Right atrium auricular region (tissue), 2 donors: ENCODE results near the gene ANKS1B. TPM values are rescaled to one million over a fixed set of nuclear protein-coding genes. Genes with fewer than 3 reads are reported as not detected.

Experiments
- DNase-seq: peaks from one replicate; pipeline ENCODE4 v3.0.0-alpha.2; 2019; ENCODE audit warnings: low spot score
- H3K27ac ChIP-seq, 2 donors: fragments of 200-600 bp; sonication (generic); 1 replicate in 1 of 2; 2 replicates in 1 of 2; pipeline ENCODE4 v1.5.1; 2016 to 2019
- H3K27me3 ChIP-seq, 2 donors: fragments of 200-600 bp; sonication (generic); one replicate each; pipeline versions ENCODE4 v1.5.1 to v1.6.0; 2017 to 2019
- H3K36me3 ChIP-seq: fragments of 200-600 bp; sonication (generic); one replicate; pipeline ENCODE4 v1.5.1; 2016
- H3K4me1 ChIP-seq, 2 donors: fragments of 200-600 bp; sonication (generic); one replicate each; pipeline versions ENCODE4 v1.5.1 to v1.6.0; 2017 to 2019
- H3K4me3 ChIP-seq, 2 donors: fragments of 200-600 bp; sonication (generic); 1 replicate in 1 of 2; 2 replicates in 1 of 2; pipeline ENCODE4 v1.5.1; 2017 to 2019; ENCODE audit warnings: mild to moderate bottlenecking in 1 of 2, moderate library complexity in 1 of 2
- H3K9me3 ChIP-seq, 2 donors: fragments of 200-600 bp; sonication (generic); one replicate each; pipeline ENCODE4 v1.5.1; 2019
- total RNA-seq, 2 donors: library from RNA; depleted of rRNA; stranded (reverse); fragments of >200 nt; gene quantifications; one replicate each; pipeline ENCODE4 v1.1.0, GENCODE V29; 2016
- TF ChIP-seq, protein P1 (sequence below), 2 donors: fragments of 200-600 bp; sonication (generic); IDR thresholded peaks; one replicate each; pipeline ENCODE4 v1.5.1; 2019; ENCODE audit warnings: antibody characterized with exemption in 2 of 2

Gene ANKS1B
- total RNA-seq, 2 donors from 2014 or later = 2.4 to 3.1 TPM

DNA sequence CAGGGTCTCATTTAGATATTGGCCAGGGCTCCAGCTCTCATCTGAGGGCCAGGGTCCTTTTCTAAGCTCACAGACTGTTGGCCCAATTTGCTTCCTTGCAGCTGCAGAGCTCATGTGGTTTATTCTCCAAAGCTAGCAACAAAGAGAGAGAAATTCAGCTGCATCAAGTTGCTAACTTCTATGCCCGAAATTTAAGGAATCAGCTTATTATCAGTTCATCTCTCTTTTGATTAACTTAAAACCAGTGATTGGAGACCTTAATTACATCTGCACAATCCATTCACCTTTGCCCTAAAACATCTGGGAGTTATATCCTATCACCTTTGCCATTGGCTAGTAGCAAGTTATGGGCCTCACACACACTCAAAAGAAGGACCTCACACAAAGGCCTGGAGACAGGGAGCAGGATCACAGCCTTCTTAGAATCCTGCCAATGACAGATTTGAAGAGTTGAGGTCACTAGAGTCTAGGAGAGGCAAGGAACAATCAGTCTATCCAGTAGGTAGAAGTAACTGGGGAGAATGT lies 596.0 kb downstream of the ANKS1B start:
- Histone ChIP-seq H3K27me3 (no peaks in the 10 kb centered on the region), H3K27ac (no peak overlapping the region), H3K9me3 (no peaks in the 10 kb centered on the region), H3K4me1 (no peaks in the 10 kb centered on the region), H3K4me3 (no peak overlapping the region), H3K36me3 (no peaks in the 10 kb centered on the region)
- no peak for DNase-seq
- TF ChIP-seq, protein P1, sequence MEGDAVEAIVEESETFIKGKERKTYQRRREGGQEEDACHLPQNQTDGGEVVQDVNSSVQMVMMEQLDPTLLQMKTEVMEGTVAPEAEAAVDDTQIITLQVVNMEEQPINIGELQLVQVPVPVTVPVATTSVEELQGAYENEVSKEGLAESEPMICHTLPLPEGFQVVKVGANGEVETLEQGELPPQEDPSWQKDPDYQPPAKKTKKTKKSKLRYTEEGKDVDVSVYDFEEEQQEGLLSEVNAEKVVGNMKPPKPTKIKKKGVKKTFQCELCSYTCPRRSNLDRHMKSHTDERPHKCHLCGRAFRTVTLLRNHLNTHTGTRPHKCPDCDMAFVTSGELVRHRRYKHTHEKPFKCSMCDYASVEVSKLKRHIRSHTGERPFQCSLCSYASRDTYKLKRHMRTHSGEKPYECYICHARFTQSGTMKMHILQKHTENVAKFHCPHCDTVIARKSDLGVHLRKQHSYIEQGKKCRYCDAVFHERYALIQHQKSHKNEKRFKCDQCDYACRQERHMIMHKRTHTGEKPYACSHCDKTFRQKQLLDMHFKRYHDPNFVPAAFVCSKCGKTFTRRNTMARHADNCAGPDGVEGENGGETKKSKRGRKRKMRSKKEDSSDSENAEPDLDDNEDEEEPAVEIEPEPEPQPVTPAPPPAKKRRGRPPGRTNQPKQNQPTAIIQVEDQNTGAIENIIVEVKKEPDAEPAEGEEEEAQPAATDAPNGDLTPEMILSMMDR (IDR thresholded peaks at IDR 0.05) = no peak

DNA sequence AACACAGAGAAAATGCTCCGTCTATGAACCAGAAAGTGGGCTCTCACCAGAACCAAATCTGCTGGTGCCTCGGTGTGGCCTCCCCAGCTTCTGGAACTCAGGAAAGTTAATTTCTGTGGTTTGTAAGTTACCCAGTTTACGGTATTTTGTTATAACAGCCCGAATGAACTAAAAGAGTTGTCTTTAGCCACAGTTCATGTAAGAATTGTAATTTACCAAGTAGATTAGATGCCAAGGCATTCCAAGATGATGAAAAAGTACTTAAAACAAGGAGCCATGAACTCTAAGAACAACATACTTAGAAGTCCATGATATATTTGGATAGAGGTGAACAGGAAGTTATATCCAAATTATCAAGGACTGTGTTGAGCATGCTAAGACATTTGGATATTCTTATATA lies 597.1 kb downstream of the ANKS1B start:
- Histone ChIP-seq H3K4me1 (no peaks in the 10 kb centered on the region), H3K36me3 (no peaks in the 10 kb centered on the region), H3K9me3 (no peaks in the 10 kb centered on the region), H3K4me3 (no peak overlapping the region), H3K27me3 (no peaks in the 10 kb centered on the region), H3K27ac (no peak overlapping the region)
- TF ChIP-seq, protein P1 (IDR thresholded peaks at IDR 0.05) = no peak
- DNase-seq = no peak

DNA sequence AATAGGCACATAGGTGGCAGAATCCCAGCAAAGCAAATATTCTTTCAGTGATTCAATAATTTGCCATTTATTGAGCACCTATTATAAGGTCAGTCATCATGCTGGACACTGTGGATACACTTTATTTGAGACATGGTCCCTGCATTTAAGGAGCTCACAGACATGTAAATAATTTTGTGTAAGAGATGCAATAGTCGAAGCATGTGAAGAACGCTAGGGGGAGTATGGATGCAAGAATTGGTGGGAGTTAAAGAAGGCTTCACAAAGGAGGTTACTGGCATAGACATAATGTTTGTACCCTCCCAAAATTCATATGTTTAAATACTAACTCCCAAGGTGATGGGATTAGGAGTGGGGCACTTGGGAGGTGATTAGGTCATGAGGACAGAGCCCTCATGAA lies 597.8 kb downstream of the ANKS1B start:
- Histone ChIP-seq H3K4me3 (no peak overlapping the region), H3K36me3 (no peaks in the 10 kb centered on the region), H3K27ac (no peak overlapping the region), H3K9me3 (no peaks in the 10 kb centered on the region), H3K27me3 (no peaks in the 10 kb centered on the region), H3K4me1 (no peaks in the 10 kb centered on the region)
- DNase-seq = no peak
- TF ChIP-seq, protein P1 (IDR thresholded peaks at IDR 0.05) = no peak

DNA sequence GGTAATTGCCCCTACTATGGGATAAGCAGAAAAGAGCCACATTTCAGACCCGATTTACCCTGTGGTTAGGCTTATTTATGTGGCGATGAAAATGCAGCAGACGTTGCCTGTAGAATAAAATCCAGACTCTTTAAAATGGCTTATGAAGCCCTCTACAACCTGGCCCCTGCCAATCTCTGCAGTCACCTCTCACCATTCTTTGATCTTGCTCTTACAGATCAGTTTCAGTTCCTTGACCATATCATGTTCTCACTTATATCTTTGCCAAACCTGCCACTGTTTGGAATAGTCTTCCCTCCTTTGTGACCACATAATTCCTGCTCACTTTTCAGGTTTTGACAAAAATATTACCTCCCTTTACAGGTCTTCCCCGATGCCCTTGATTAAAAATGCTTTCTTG lies 601.5 kb downstream of the ANKS1B start:
- Histone ChIP-seq H3K4me1 (no peaks in the 10 kb centered on the region), H3K27me3 (no peaks in the 10 kb centered on the region), H3K36me3 (no peaks in the 10 kb centered on the region), H3K27ac (no peak overlapping the region), H3K9me3 (no peaks in the 10 kb centered on the region), H3K4me3 (no peak overlapping the region)
- DNase-seq = no peak
- TF ChIP-seq, protein P1 (IDR thresholded peaks at IDR 0.05) = no peak

DNA sequence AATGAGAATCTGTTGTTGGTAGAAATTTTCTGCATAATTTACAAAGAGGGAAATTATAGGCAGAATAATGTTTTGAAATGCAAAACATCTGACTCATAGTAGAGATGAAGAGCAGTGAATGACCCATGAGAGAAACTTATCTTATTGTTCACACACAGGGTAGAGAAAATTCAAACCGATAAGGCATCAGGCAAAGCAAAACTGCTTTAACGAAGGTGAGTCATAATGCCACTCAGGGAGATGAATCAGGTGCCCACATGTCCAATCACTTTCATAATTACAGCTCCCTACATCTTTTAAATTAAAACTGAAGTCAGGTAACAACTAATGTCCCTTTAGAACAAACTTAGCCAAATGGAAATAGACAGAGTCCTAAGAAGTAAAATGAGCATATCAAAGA lies 602.7 kb downstream of the ANKS1B start:
- Histone ChIP-seq H3K36me3 (no peaks in the 10 kb centered on the region), H3K9me3 (no peaks in the 10 kb centered on the region), H3K4me3 (no peak overlapping the region), H3K27me3 (no peaks in the 10 kb centered on the region), H3K4me1 (no peaks in the 10 kb centered on the region), H3K27ac (no peak overlapping the region)
- no peak for DNase-seq
- TF ChIP-seq, protein P1 (IDR thresholded peaks at IDR 0.05) = no peak

DNA sequence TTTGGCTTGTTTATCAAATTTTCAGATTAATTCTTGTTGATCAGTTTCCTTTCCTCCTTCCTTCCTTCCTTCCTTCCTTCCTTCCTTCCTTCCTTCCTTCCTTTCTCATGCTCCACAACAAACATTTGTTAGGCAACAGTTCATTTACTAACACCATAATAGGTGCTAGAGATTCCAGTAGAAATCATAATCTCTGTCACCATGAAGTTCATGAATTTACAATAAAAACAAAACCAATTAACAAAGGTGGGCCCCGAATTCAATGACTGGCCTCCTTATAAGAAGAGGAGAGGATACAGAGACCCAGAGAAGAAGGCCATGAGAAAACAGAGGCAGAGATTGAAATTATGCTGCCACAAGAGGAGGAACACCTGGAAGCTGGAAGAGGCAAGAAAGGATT lies 604.0 kb downstream of the ANKS1B start:
- no peaks in the 10 kb centered on the region for H3K9me3 ChIP-seq
- TF ChIP-seq, protein P1 (IDR thresholded peaks at IDR 0.05) = no peak
- no peaks in the 10 kb centered on the region for H3K36me3 ChIP-seq
- H3K27ac ChIP-seq = no peak overlapping the region
- no peak overlapping the region for H3K4me3 ChIP-seq
- DNase-seq = no peak
- no peaks in the 10 kb centered on the region for H3K27me3 ChIP-seq
- no peaks in the 10 kb centered on the region for H3K4me1 ChIP-seq
